ENCODE measurements around the gene ZNF239.
"Not testable (repeated sequence)": the region's sequence is repeated elsewhere in the genome, so short reads cannot be mapped to it uniquely, and the experiment has no call there.

ZNF239 gene

GRCh38 chr10:43573250-43574000 is 991 bp downstream of the ZNF239 start:
- TF ChIP-seq CTCF (IDR thresholded peaks at IDR 0.05; ENCODE audit: low read depth, low read length), result no peak
- H3K27me3 ChIP-seq (ENCODE audit: insufficient read depth, low read depth, severe bottlenecking), result no peaks in the 10 kb centered on the region
- H3K4me3 ChIP-seq (ENCODE audit: low read depth, low read length), result peak overlapping the region; percentile 54
- H3K27ac ChIP-seq, result no peak overlapping the region
- H3K9me3 ChIP-seq (ENCODE audit: severe bottlenecking), result peaks cover 26% of the 10 kb centered on the region
- no peaks in the 10 kb centered on the region for H3K36me3 ChIP-seq
- no peak for DNase-seq

GRCh38 chr10:43570971-43571370 is 3.4 kb downstream of the ZNF239 start:
- H3K36me3 ChIP-seq, result peaks cover 4% of the 10 kb centered on the region; the same call in 1 of the 2 replicates
- no peak for DNase-seq
- H3K4me3 ChIP-seq (ENCODE audit: low read depth, low read length), result no peak overlapping the region
- no peak overlapping the region for H3K27ac ChIP-seq
- peaks cover 25% of the 10 kb centered on the region for H3K9me3 ChIP-seq (ENCODE audit: severe bottlenecking)
- no peak for TF ChIP-seq CTCF (IDR thresholded peaks at IDR 0.05; ENCODE audit: low read depth, low read length)
- H3K27me3 ChIP-seq (ENCODE audit: insufficient read depth, low read depth, severe bottlenecking), result no peaks in the 10 kb centered on the region

GRCh38 chr10:43569681-43570080 is 4.7 kb downstream of the ZNF239 start:
- H3K27ac ChIP-seq, result no peak overlapping the region
- TF ChIP-seq CTCF (IDR thresholded peaks at IDR 0.05; ENCODE audit: low read depth, low read length), result no peak
- peaks cover 4% of the 10 kb centered on the region; the same call in 1 of the 2 replicates for H3K36me3 ChIP-seq
- no peak overlapping the region for H3K4me3 ChIP-seq (ENCODE audit: low read depth, low read length)
- H3K27me3 ChIP-seq (ENCODE audit: insufficient read depth, low read depth, severe bottlenecking), result no peaks in the 10 kb centered on the region
- DNase-seq, result no peak
- H3K9me3 ChIP-seq (ENCODE audit: severe bottlenecking), result peaks cover 12% of the 10 kb centered on the region

GRCh38 chr10:43557214-43557613 is 17.2 kb downstream of the ZNF239 start:
- H3K27me3 ChIP-seq (ENCODE audit: insufficient read depth, low read depth, severe bottlenecking), result no peaks in the 10 kb centered on the region

GRCh38 chr10:43543746-43544145 is 30.7 kb downstream of the ZNF239 start:
- H3K9me3 ChIP-seq (ENCODE audit: severe bottlenecking); H3K27me3 ChIP-seq (ENCODE audit: insufficient read depth, low read depth, severe bottlenecking); H3K36me3 ChIP-seq; DNase-seq; H3K27ac ChIP-seq; H3K4me3 ChIP-seq (ENCODE audit: low read depth, low read length): not testable (repeated sequence)

More at GRCh38 chr10:43557214-43557613, 17.2 kb downstream of the ZNF239 start:
- Histone ChIP-seq H3K4me3 (ENCODE audit: low read depth, low read length) (no peak overlapping the region), H3K36me3 (no peaks in the 10 kb centered on the region; the same call in 1 of the 2 replicates), H3K27ac (no peak overlapping the region), H3K9me3 (ENCODE audit: severe bottlenecking) (no peaks in the 10 kb centered on the region)
- no peak for TF ChIP-seq CTCF (IDR thresholded peaks at IDR 0.05; ENCODE audit: low read depth, low read length)
- DNase-seq, result no peak

GRCh38 chr10:43524434-43525247 is 49.8 kb downstream of the ZNF239 start:
- TF ChIP-seq CTCF (IDR thresholded peaks at IDR 0.05; ENCODE audit: low read depth, low read length), result no peak
- DNase-seq, result no peak

More at GRCh38 chr10:43524434-43525247, 49.8 kb downstream of the ZNF239 start:
- H3K4me3 ChIP-seq (ENCODE audit: low read depth, low read length), result no peak overlapping the region
- H3K27ac ChIP-seq, result no peak overlapping the region
- no peaks in the 10 kb centered on the region for H3K36me3 ChIP-seq
- no peaks in the 10 kb centered on the region for H3K27me3 ChIP-seq (ENCODE audit: insufficient read depth, low read depth, severe bottlenecking)
- peaks cover 42% of the 10 kb centered on the region for H3K9me3 ChIP-seq (ENCODE audit: severe bottlenecking)

Measured in WERI-Rb-1 (cell line).